GM19023 (cell line): Measurements from ENCODE around the gene UBE2S.
"Not testable (repeated sequence)": the region's sequence is repeated elsewhere in the genome, so short reads cannot be mapped to it uniquely, and the experiment has no call there.

Source experiments
- ATAC-seq: cut with Tn5 transposase; IDR thresholded peaks from one replicate; pipeline ENCODE4 v1.9.1; 2021; ENCODE audit warnings: mild to moderate bottlenecking, moderate library complexity; ENCODE audit not compliant: unreplicated experiment

Gene UBE2S

DNA sequence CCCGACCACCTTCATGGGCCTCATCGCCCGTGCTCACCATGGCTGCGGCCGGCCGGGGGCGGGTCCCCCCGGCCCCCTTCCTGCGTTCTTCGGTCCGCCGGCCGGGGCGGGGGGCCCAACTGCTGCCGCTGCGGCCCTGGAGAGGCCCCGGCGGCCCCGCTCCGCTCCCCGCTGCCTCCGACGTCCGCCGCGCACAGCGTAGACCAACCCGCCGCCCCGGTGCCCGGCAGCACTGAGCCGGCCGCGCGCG is at the start of gene UBE2S:
UBE2S (minus strand) TSS at position 239 of the 250 bp plus-strand sequence; CDS start at position 40, 199 bp downstream.
- peak; percentile 18 for ATAC-seq

DNA sequence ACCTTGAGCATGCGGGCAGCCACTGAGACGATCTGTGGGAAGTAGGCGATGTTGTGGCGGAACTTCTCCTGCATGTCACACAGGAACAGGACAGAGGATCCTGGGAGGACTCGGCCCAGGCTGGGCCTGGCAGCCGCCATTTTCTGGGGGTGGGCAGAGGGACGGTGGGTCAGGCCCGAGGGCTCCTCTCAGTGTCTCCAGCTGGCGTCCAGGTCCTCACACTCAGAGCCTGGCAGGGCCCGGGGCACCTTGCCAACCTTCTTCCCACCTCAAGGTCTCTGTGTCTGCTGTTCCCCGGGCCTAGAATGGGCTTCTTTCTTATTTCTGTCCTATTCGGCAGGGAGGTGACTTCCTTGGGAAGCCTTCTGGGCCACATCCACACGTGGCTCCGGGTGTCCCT is 48.8 kb upstream of the UBE2S start:
- no peak for ATAC-seq

DNA sequence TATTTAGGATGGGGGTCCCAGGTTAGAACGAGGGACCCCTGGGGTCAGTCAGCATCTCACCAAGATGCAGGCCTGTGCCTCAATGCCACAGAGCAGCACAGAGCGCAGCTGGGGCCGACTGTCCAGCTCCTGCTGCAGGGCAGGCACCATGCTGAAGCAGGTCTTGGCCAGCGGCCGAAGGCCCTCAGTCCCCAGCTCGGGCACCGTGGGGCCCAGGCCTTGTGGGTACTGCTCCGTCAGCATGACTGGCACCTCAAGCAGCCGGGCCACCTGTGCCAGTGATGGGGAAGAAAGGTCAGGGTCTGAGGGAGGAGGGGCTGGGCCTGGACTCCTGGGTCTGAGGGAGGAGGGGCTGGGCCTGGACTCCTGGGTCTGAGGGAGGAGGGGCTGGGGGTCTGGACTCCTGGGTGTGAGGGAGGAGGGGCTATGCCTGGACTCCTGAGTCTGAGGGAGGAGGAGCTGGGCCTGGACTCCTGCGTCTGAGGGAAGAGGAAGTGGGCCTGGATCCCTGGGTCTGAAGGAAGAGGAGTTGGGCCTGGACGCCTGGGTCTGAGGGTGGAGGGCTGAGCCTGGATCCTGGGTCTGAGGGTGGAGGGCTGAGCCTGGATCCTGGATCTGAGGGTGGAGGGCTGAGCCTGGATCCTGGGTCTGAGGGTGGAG is 48.1 kb upstream of the UBE2S start:
- ATAC-seq: no peak

DNA sequence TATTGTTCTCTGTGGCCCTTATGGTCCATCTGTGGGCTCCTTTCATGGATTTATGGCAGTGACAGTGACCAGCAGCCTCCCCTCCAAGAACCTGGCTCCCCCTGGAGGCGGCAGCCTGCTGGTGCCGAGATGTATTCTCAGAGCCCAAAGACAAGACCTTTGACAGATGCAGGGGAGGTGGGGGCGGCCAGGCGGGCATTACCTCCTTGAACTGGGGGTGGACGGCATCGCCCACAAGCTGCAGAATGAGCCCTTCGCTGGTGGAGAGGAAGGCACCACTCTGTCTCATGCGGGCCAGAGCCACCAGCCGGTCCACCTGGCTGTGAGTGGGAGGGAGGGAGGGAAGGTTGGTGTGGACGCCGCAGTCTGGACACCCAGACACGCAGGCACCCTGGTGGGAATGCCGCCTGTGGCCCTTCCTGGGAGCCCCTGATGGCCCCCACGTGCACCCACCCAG is 47.2 kb upstream of the UBE2S start:
- no peak for ATAC-seq

DNA sequence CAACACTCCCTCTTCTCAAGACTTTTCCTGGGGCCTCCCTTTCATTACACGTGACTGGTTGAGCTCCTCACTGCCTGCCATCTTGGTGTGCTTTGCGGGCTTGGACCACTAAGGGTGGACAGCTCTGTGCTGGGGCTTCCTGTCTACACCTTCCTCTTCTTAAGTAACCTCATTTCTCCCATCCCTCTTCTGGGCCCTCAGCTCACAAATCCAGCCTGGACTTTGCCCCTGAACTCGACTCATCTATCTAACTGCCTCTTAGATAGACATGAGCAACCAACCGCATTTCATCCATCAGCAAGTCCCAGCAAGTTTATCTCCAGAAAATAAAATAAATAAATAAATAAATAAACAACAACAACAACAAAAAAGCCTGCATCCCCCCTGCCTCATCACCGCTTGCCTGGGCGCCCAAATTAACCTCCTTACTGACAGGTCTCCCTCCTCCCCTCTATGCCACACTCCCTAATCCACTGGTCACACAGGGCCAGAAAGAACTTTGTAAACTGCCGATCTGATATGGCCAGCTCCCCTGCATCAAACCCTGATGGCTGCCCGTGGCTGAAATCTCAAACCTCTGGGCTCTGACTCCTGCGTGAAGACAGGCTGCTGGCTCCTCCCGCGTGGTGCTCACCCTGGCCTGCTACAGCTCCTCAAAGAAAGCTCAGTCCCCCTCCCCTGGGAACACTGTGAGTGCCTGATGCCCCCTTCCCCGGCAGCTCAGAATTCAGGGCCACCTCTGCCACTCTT is 46.1 kb upstream of the UBE2S start:
- no peak for ATAC-seq

DNA sequence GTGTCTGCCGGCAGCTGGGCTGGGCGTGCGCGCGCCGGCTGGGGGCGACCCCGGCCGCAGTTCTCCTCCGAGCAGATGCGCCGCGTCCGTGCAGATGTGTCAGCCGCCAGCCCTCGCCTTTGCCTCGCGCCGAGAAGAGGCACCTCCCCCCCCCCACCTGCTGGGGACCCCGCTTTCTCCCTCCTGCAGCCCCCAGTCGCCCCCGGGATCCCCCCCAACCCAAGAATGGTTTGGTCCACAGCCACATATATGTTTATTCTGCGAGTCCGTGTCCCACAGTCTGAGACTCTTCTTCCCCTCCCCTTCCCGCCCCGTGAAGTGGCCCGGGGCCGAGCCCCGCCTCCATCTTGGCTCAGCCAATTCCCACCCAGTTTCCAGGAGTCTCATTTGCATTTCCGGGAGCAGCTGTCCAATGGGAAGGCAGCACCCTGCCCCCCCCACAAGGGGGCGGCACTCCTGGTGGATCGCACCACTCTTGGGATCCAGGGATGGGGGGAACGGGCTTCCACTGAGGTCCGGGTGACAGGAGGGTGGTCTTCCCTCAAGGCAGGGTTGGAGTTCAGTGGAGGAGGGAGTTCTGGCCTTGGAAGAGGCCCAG is 45.3 kb upstream of the UBE2S start:
- no peak for ATAC-seq

DNA sequence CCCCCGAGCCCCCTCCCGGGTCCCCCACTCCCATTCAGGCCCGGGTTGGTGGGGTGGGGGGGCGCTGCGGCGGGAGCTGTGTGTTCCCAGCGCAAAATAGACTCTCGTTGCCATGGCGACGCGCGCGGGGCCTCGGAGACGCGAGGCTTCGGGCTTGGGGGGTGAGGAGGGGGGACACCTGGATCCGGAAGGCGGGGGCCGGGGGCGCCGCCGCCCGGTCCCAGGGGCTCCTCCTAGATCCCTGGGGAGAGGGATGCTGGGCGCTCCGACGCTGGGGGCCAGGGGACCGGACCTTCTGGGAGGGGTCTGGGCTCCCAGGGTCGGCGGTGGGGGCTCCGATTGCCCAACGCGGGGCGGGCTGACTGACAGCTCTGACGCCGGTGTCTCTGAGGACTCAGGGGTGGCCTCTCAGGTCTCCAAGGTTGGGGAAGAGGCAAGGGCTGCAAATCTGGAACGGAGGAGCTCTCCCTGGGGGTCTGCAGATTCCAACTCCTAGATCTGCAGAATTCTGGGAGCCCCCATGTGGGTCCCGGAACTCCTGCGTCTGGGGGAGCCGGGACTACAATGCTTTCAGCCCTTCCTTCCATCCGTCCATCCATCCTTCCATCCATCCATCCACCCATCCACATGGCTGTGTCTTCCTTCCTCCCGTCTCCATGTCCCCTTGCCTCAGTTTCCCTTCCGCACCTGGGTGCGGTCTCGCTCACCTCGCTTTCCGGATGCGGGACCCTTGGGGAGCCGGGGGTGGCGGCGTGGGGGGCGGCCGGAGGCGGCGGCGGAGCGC is 44.6 kb upstream of the UBE2S start:
- no peak for ATAC-seq

DNA sequence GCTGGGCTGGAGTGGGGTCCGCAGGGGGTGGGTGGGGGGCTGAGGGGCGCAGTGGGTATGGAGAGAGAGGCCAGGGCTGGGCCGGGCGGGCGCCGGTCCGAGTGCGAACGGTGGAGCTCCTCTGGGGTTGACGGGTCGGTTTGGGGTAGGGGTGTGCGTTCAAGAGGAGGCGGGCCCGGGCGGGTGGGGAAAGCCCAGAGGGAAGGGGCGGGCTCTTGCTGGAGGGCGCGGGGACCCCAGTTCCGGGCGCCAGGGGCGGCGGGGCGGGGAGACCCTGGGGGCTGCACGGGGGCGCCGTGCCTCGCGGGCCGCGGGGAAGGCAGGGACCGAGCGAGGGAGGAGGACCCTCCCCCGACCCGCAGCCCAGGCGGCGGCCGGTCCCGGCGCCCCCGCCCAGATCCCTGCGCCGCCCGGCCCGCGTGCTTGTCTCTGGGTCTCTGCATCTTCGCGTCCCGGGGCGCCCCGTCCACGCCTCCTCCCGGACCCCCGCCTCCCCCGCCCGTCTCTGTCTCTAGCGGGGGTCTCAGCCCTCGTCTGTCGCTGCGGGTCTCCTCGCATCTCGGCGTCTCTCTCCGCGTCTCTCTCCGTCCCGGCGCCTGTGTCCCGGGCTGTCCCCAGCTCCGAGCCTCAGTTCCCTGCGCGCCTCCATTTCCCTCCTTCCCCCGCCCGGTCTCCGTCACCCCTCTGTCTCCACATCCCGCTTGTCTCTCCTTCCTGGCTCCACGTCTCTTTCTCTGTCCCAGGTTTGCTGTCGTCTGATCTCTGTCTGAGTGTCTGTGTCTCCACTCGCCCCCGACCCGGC is 43.8 kb upstream of the UBE2S start:
- ATAC-seq: no peak

DNA sequence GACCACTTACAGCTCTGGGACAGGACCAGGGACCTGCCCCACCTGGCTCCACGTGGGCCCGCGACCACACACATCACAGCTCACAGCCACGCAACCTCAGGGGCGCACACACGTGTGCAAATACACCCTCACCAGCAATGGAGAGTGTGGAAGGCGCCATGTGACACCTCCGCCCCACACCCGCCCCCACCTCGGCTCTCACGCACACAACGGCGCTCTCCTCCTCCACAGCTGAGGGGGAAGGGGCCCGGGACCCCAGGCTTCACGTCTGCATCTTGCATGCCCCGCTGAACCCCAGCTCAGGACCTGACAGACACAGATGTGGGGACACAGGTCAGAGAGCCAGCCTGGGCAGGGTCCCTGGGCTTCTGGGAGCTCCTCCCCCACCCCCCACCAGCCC is 41.9 kb upstream of the UBE2S start:
- ATAC-seq: no peak

DNA sequence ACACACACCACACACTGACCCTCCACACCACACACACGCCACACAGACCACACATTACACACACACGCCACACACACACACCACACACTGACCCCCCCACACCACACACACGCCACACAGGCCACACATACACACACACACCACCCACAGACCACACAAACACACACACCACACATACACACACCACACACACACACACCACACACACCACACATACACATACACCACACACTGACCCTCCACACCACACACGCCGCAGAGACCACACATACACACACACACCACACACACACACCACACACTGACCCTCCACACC is 40.5 kb upstream of the UBE2S start:
- ATAC-seq: not testable (repeated sequence)

DNA sequence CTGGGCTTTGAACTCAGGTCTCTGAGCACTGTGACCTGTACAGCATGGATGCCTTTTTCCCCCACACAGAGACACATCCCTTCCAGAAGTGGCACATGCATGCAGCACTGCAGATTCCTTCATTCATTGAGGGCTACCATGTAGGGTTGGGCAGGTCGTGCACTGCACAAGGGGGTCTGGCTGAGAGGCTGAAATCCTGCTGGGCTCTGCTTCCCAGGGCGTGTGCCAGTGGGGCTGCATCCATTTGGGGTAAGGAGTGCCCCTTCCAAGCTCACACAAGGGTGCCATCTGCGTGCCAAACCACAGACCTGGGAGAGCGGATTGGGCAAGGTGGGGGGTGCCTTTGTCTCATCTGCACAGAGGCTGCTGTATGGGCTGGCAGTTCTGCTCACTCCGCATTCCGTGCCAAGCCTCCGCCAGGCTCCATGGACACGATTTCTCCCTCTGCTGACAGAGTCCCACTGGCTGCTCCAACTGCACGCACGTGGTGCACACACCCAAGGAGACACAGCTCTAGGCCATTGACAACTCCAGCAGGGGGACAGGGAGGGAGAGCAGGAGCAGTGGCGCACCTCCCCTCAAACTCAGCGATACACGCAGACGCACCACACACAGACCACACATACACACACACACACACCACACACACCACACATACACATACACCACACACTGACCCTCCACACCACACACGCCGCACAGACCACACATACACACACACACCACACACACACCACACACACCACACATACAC is 40.0 kb upstream of the UBE2S start:
- ATAC-seq: no peak

DNA sequence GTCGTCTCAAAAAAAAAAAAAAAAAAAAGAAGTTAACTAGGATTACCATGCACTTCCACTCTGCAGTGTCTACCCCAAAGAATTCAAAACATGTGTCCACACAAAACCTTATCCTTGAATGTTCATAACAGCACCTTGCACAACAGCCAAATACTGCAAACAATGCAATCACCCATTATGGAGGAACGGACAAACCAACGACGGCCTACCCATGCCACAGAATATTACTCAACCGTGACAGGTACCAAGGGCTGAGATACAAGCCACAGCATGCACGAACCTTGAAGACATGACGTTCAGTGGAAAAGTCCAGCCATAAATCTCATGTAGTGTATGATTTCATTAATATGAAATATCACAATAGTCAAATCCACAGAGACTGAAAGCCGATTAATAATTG is 38.5 kb upstream of the UBE2S start:
- no peak for ATAC-seq

DNA sequence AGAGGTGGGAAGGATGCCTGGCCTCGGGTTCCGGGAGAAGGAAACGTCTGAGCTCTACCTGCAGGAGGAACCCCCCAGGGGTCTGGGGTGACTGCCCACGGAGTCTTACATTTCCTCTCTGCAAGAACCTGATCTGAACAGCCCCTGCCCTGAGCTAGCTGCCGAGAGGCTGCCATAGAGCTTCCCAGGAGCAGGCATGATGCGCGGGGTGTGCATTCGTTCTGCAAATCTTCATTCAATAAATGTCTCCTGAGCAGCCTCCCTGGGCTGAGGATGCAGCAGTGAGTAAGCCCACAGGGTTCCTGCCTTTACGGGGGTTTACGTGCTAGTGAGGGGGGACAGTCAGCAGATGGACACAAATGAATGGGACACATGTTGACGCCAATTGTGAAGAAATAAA is 37.1 kb upstream of the UBE2S start:
- ATAC-seq: no peak

DNA sequence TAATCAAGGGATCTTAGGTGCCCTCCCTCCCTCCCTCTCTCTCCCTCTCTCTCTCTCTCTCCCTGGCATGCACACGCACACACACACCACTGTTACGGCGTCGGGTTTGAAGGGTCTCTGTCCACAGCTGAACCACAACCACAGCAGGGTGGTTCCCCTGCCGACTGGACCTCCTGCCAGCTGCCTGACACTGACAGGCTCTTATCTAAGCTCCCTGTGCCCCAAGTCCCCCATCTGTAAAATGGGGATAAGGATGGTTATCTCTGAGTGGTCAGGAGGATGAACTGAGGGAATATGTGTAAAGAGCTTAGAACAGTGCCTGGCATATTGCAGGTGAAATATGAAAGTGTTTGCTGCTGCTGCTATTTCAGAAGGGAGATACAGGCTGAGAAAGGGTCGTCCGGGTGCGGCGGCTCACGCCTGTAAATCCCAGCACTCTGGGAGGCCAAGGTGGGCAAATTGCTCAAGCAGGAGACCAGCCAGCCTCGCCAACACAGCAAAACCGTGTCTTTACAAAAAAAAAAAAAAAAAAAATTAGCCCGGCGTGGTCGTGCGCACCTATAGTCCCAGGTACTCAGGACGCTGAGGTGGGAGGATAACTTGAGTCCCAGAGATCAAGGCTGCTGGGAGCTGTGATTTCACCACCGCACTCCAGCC is 36.4 kb upstream of the UBE2S start:
- no peak for ATAC-seq

DNA sequence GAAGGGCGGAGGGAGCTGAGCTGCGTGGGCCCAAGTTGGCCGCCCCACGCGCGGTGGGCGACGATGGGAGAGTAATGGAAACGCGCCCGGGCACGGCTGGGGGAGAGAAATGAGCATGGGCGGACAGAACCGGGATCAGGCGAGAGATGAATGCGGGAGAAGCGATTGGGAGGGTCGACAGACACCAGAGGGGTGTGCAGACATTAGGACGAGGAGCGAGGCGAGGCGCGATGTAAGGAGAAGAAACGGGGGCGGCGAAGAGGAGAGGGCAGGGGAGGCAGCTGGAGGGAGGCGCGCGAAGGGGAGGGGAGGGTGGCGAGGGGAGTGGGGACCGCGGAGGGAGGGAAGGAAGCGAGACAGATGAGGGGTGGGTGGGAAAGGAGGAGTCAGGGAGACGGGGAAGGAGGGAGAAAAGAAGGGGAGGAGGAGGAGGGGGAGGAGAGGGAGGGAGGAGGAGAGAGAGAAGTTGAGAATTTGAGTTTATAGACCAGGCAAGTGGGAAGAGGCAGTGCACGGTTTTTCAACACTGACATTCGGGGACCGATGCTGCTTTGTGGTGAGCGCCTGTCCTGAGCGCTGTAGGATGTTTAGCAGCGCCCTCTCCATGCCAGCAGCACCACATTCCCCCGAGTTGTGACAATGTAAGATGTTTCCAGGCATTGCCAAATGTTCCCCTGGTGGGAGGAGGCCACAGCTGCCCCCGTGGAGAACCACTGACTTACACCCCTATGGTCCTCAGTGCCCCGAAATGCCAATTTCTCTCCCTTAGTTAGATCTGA is 35.6 kb upstream of the UBE2S start, which contains the start of gene SHISA7:
SHISA7 (minus strand) TSS at position 256 of the 779 bp plus-strand sequence. CDS start 437 bp downstream, outside the sequence.
- ATAC-seq: no peak

DNA sequence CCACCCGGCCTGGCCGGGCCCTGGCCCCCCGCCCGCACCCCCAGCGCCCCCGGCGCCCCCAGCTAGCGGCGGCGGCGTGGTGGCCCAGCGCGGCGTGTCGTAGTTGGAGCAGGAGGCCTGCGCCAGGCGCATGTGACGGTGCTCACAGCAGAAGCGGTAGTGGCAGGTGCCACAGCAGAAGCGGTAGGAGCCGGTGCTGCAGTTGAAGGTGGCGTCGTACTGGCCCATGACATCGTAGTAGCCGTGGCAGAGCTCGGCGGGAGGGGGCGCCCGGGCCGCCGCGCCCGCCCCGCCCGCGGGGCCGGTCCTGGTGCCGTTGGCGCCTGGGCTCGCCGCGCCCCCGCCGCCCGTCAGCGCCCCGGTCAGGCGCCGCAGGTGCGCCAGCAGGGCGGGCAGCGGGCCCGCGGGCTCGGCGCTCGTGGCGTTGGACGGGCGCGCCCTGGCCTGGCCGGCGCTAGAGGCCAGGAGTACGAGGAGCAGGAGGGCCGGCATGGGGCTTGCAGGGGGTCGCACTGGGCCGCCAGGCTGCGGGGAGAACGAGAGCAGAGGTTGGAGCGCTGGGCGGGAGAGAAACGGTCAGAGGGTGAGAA is 34.9 kb upstream of the UBE2S start:
- ATAC-seq: no peak

DNA sequence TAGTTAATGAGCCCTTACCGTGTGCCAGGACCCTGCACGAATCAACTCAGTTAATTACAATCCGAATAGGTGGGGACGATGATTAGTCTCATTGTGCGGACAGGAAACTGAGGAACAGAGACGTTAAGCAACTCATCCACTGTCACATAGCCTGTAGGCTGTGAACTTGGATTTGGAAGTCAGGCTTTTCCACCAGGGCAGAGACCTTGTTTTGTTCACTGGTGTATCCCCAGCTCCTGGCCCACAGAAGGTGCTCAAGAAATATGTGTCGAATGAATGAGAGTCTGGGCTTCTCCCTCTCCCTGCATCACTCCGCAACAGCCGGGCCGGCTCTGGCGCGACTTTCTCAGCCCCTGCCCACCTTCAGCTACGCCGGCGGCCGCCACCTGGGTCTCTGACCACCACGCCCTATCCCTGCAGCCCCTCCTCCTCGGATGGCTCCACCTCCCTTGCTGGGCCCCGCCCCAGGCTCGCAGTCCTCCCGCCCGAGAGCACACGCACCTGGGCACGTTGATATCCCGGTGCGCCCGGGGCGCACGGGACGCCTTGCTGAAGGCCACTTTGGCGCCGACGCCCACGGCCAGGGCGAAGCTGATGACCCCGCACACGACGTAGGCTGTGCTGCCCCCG is 34.2 kb upstream of the UBE2S start:
- ATAC-seq: no peak

DNA sequence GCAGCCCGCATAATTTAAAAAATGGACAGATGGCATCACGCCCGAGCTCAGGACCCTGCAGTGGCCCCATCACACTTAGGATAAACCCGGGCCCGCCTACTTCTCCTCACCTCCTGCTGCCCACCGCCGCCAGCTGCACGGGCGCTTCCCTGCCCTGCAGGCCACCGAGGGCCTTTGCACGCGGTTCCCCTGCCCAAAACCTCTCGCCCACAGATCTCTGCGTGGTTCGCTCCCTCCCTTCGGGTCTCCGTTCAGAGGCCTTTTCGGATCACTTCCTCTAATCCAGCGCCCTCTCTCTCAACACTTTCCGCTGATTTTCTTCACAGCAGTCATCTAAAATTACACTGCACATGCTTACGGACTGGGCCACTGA is 33.7 kb upstream of the UBE2S start:
- no peak for ATAC-seq
